SH-SY5Y (cell line): ENCODE measurements around the gene MAGEF1.

Experiments
- GATA2 ChIP-seq: IDR thresholded peaks from 2 replicates; pipeline ENCODE4 v1.6.1; 2011; ENCODE audit warnings: mild to moderate bottlenecking, low read depth, low read length
- GATA3 ChIP-seq: IDR thresholded peaks from 2 replicates; pipeline ENCODE4 v1.6.1; 2011; ENCODE audit warnings: low read depth, mild to moderate bottlenecking, low read length, moderate library complexity

DNA sequence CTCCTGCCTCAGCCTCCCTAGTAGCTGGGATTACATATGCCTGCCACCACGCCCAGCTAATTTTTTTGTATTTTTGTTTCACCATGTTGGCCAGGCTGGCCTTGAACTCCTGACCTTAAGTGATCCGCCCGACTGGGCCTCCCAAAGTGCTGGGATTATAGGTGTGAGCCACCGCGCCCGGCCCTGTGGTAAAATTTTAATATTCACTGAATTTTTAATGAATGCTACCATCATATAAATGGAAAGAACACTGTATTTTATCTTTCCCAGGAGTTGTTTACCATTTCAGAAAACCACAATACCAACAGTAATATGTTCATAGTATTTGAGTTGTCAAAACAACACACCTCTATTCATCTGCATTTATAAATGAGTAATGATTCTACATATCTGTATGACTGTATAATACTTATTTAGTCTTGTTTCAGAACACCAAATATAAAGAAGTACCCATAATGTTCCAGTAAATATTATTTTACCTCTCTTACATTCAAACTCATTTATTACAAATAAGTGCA, 16.2 kb upstream of the MAGEF1 start:
- TF ChIP-seq GATA2, result no peak
- TF ChIP-seq GATA3, result no peak
